Neural crest cell (in vitro differentiated cells): ENCODE measurements around the gene CARD16. TPM values are rescaled to one million over a fixed set of nuclear protein-coding genes. Genes with fewer than 3 reads are reported as not detected.

Source experiments
- DNase-seq: peaks from one replicate; pipeline ENCODE4 v3.0.0; 2021; ENCODE audit warnings: low read depth, mixed read lengths, low spot score
- H3K27ac Mint-ChIP-seq: one replicate; pipeline ENCODE4 v1.8.0; 2021; ENCODE audit warnings: mild to moderate bottlenecking, mixed read lengths; ENCODE audit not compliant: unreplicated experiment
- H3K27me3 Mint-ChIP-seq: 2 replicates; pipeline ENCODE4 v1.8.0; 2021; ENCODE audit warnings: low read depth, mild to moderate bottlenecking, mixed read lengths
- H3K36me3 Mint-ChIP-seq: 2 replicates; pipeline ENCODE4 v1.8.0; 2021; ENCODE audit warnings: low read depth, mild to moderate bottlenecking, mixed read lengths
- H3K4me1 Mint-ChIP-seq: 2 replicates; pipeline ENCODE4 v1.8.0; 2021; ENCODE audit warnings: mixed read lengths
- H3K4me3 Mint-ChIP-seq: one replicate; pipeline ENCODE4 v1.8.0; 2021; ENCODE audit warnings: mild to moderate bottlenecking, mixed read lengths
- H3K9me3 Mint-ChIP-seq: 2 replicates; pipeline ENCODE4 v1.8.0; 2021; ENCODE audit warnings: mixed read lengths
- CTCF ChIP-seq: fragments of 200-600 bp; sonication (generic); conservative IDR thresholded peaks from 2 replicates; pipeline ENCODE4 v1.5.0; 2021; ENCODE audit warnings: antibody characterized with exemption, mild to moderate bottlenecking
- total RNA-seq: library from RNA; stranded (reverse); gene quantifications from 2 replicates; pipeline ENCODE4 v1.2.1, GENCODE V29; 2021

CARD16 gene
- total RNA-seq, 1 donor from 2014 or later: not detected

- no peaks in the 10 kb centered on the region for H3K4me1 Mint-ChIP-seq
- H3K4me3 Mint-ChIP-seq: no peak overlapping the region
- no peaks in the 10 kb centered on the region for H3K36me3 Mint-ChIP-seq
- no peak overlapping the region for H3K27ac Mint-ChIP-seq
- TF ChIP-seq CTCF: no peak
- DNase-seq: no peak
- H3K9me3 Mint-ChIP-seq: peaks cover 3% of the 10 kb centered on the region
- no peaks in the 10 kb centered on the region for H3K27me3 Mint-ChIP-seq
Measured at GRCh38 chr11:104992781-104993180, 52.4 kb downstream of the CARD16 start.

- no peak for DNase-seq
- Mint-ChIP-seq H3K9me3 (peaks cover 3% of the 10 kb centered on the region), H3K4me3 (no peak overlapping the region), H3K27me3 (no peaks in the 10 kb centered on the region), H3K4me1 (no peaks in the 10 kb centered on the region), H3K36me3 (no peaks in the 10 kb centered on the region), H3K27ac (no peak overlapping the region)
- no peak for TF ChIP-seq CTCF
Measured at GRCh38 chr11:104991994-104992393, 53.1 kb downstream of the CARD16 start.

Other genes with a start within 250 kb of the CARD16 start
- not detected in 2 replicates for gene CASP12, start 146.9 kb downstream of the CARD16 start, total RNA-seq
- not detected in 2 replicates for gene CASP4, start 76.8 kb downstream of the CARD16 start, total RNA-seq
- not detected in 2 replicates for gene CASP5, start 22.2 kb downstream of the CARD16 start, total RNA-seq
- not detected in 2 replicates for gene CASP1, start 10.2 kb downstream of the CARD16 start, total RNA-seq
- gene CARD18, start 94.4 kb upstream of the CARD16 start, total RNA-seq: not detected in 2 replicates